Activated naive CD8-positive, alpha-beta T cell treated with anti-CD3 and anti-CD28 coated beads, Interleukin-2, amount 50 U/mL, for 16 hours (primary cell): ENCODE results near the gene INSR.
"Not testable (repeated sequence)": the region's sequence is repeated elsewhere in the genome, so short reads cannot be mapped to it uniquely, and the experiment has no call there.

Experiments used
- DNase-seq: peaks from one replicate; pipeline ENCODE4 v3.0.0-alpha.2; 2020; ENCODE audit warnings: low read depth, low spot score

INSR gene

GRCh38 chr19:7224209-7224686, 70.0 kb downstream of the INSR start:
- no peak for DNase-seq

GRCh38 chr19:7223429-7223828, 70.8 kb downstream of the INSR start:
- no peak for DNase-seq

- DNase-seq: no peak
Observed at GRCh38 chr19:7219056-7219455, 75.2 kb downstream of the INSR start.

GRCh38 chr19:7217861-7218260, 76.4 kb downstream of the INSR start:
- DNase-seq: no peak

- DNase-seq: no peak
Observed at GRCh38 chr19:7216373-7216902, 77.8 kb downstream of the INSR start.

GRCh38 chr19:7215176-7215575, 79.0 kb downstream of the INSR start:
- no peak for DNase-seq

- DNase-seq: no peak
Observed at GRCh38 chr19:7214324-7215089, 79.7 kb downstream of the INSR start.

GRCh38 chr19:7213628-7214323, 80.4 kb downstream of the INSR start:
- DNase-seq: no peak

- DNase-seq: no peak
Observed at GRCh38 chr19:7211191-7211951, 82.8 kb downstream of the INSR start.

- DNase-seq: no peak
Observed at GRCh38 chr19:7210359-7210758, 83.9 kb downstream of the INSR start.

GRCh38 chr19:7209597-7210325, 84.5 kb downstream of the INSR start:
- not testable (repeated sequence) for DNase-seq

- DNase-seq: not testable (repeated sequence)
Observed at GRCh38 chr19:7209036-7209435, 85.2 kb downstream of the INSR start.

GRCh38 chr19:7203332-7203731, 90.9 kb downstream of the INSR start:
- no peak for DNase-seq

- DNase-seq: no peak
Observed at GRCh38 chr19:7202888-7203287, 91.3 kb downstream of the INSR start.

GRCh38 chr19:7200736-7201135, 93.5 kb downstream of the INSR start:
- DNase-seq: no peak

- DNase-seq: no peak
Observed at GRCh38 chr19:7199613-7200533, 94.3 kb downstream of the INSR start.

- DNase-seq: peak; percentile 81
Observed at GRCh38 chr19:7197760-7198696, 96.2 kb downstream of the INSR start.

- peak; percentile 84 for DNase-seq
Observed at GRCh38 chr19:7197119-7197759, 97.0 kb downstream of the INSR start.

- DNase-seq: no peak
Observed at GRCh38 chr19:7196763-7197118, 97.5 kb downstream of the INSR start.
